OCI-LY3 (cell line): Measurements from ENCODE around the gene SSU72.
"Not testable (repeated sequence)": the region's sequence is repeated elsewhere in the genome, so short reads cannot be mapped to it uniquely, and the experiment has no call there.

Experiments used
- CTCF ChIP-seq: fragments of 200-600, 300-600 bp; sonication (generic); IDR thresholded peaks from 2 replicates; pipeline ENCODE4 v1.5.1; 2014; ENCODE audit warnings: antibody characterized with exemption, low read length, low read depth
- EZH2phosphoT487 ChIP-seq: fragments of 200-600 bp; shearing (Covaris generic); IDR thresholded peaks from 2 replicates; pipeline ENCODE4 v1.6.1; 2018; ENCODE audit warnings: antibody characterized with exemption, mixed run types, low read depth

- TF ChIP-seq CTCF, EZH2phosphoT487: not testable (repeated sequence)
Measured at GRCh38 chr1:1524750-1525383, 49.8 kb downstream of the SSU72 start.
